OCI-LY7 (cell line): Measurements from ENCODE around the gene BRAF. TPM values are rescaled to one million over a fixed set of nuclear protein-coding genes. Genes with fewer than 3 reads are reported as not detected.
"Not testable (repeated sequence)": the region's sequence is repeated elsewhere in the genome, so short reads cannot be mapped to it uniquely, and the experiment has no call there.

Experiments
- BruUV-seq: library from RNA; stranded (reverse); fragments of 400-500 nt; replicated peaks from 2 replicates; lab custom pipeline; 2021; lab: Mats Ljungman, UMichigan
- CTCF ChIA-PET: fragments of 300-600 bp; sonication (Branson Sonifier 250); formaldehyde crosslinking; loops from one replicate; lab custom pipeline; 2022; ENCODE audit warnings: antibody characterized with exemption; ENCODE audit not compliant: unreplicated experiment; lab: Charles Lee
- POLR2A ChIA-PET: fragments of 300-600 bp; sonication (Branson Sonifier 250); formaldehyde crosslinking; loops from one replicate; lab custom pipeline; 2022; ENCODE audit warnings: antibody characterized with exemption; lab: Charles Lee
- DNase-seq: peaks from one replicate; pipeline ENCODE4 v3.0.0-alpha.2; 2015; ENCODE audit warnings: low spot score
- H2AFZ ChIP-seq: fragments of 200-600 bp; sonication (generic), shearing (Covaris generic); 2 replicates; pipeline ENCODE4 v1.6.1; 2014; ENCODE audit warnings: mild to moderate bottlenecking, antibody characterized with exemption, low read length, moderate library complexity
- H3K27ac ChIP-seq: fragments of 200-600 bp; sonication (generic); 2 replicates; pipeline ENCODE4 v1.5.1; 2014; ENCODE audit warnings: mixed run types, low read depth, mild to moderate bottlenecking, moderate library complexity, low read length, inconsistent platforms; ENCODE audit not compliant: poor library complexity, severe bottlenecking
- H3K36me3 ChIP-seq: fragments of 200-600 bp; sonication (generic); 2 replicates; pipeline ENCODE4 v1.6.1; 2014; ENCODE audit warnings: mild to moderate bottlenecking, antibody characterized with exemption, low read length, moderate library complexity, mixed read lengths; ENCODE audit not compliant: insufficient read depth
- H3K4me1 ChIP-seq: fragments of 200-600 bp; sonication (generic); 2 replicates; pipeline ENCODE4 v1.5.1; 2014; ENCODE audit warnings: mild to moderate bottlenecking, low read length; ENCODE audit not compliant: insufficient read depth, poor library complexity, severe bottlenecking
- H3K4me2 ChIP-seq: fragments of 200-600 bp; sonication (generic); 2 replicates; pipeline ENCODE4 v1.6.1; 2014; ENCODE audit warnings: mild to moderate bottlenecking, low read length
- H3K4me3 ChIP-seq: fragments of 200-600 bp; sonication (generic); 2 replicates; pipeline ENCODE4 v1.5.1; 2014; ENCODE audit warnings: mild to moderate bottlenecking, low read depth, low read length; ENCODE audit not compliant: poor library complexity, severe bottlenecking
- H3K79me2 ChIP-seq: fragments of 200-600 bp; sonication (generic); 2 replicates; pipeline ENCODE4 v1.6.1; 2016; ENCODE audit warnings: low read depth, mild to moderate bottlenecking, low read length, moderate library complexity, mixed read lengths; ENCODE audit not compliant: insufficient read depth
- H3K9me2 ChIP-seq: fragments of 200-600 bp; sonication (generic); 2 replicates; pipeline ENCODE4 v1.6.1; 2016; ENCODE audit warnings: mild to moderate bottlenecking, low read length, mixed read lengths; ENCODE audit not compliant: insufficient read depth
- H3K9me3 ChIP-seq: fragments of 200-600 bp; sonication (generic); 2 replicates; pipeline ENCODE4 v1.6.1; 2014; ENCODE audit warnings: mild to moderate bottlenecking, mixed run types, low read length, mixed read lengths
- H4K20me1 ChIP-seq: fragments of 200-600 bp; sonication (generic); 2 replicates; pipeline ENCODE4 v1.6.1; 2014; ENCODE audit warnings: mild to moderate bottlenecking, antibody characterized with exemption, low read length, moderate library complexity, mixed read lengths; ENCODE audit not compliant: insufficient read depth
- EZH2phosphoT487 ChIP-seq: fragments of 200-600 bp; sonication (generic); IDR thresholded peaks from 2 replicates; pipeline ENCODE4 v1.6.1; 2018; ENCODE audit warnings: low read depth, borderline replicate concordance, mild to moderate bottlenecking, mixed run types, antibody characterized with exemption, low read length, moderate library complexity, mixed read lengths
- intact Hi-C: fragments of 100-400 bp; cut with micrococcal nuclease; formaldehyde crosslinking; loops from one replicate; pipeline ENCODE4 v1.10.0; 2022; ENCODE audit not compliant: unreplicated experiment
- small RNA-seq: library from RNA; depleted of rRNA; stranded (forward); fragments of <200 nt; gene quantifications from one replicate; pipeline ENCODE3, GENCODE V24; 2014
- total RNA-seq, 2 experiments: library from RNA; depleted of rRNA in 1 of 2; stranded (reverse); fragments of >200 nt in 1 of 2; shearing (Covaris generic) in 1 of 2; gene quantifications; 2 replicates each; pipeline ENCODE4 v1.2.3, GENCODE V29; 2014 to 2022
- TF ChIP-seq, protein P1 (sequence below): fragments of 200-600 bp; sonication (generic); conservative IDR thresholded peaks from 2 replicates; pipeline ENCODE4 v1.5.1; 2014; ENCODE audit warnings: mild to moderate bottlenecking, antibody characterized with exemption, low read length, moderate library complexity, mixed read lengths

The BRAF gene
- total RNA-seq, 2 experiments from 2014 or later = 17.1 to 41.6 TPM

DNA sequence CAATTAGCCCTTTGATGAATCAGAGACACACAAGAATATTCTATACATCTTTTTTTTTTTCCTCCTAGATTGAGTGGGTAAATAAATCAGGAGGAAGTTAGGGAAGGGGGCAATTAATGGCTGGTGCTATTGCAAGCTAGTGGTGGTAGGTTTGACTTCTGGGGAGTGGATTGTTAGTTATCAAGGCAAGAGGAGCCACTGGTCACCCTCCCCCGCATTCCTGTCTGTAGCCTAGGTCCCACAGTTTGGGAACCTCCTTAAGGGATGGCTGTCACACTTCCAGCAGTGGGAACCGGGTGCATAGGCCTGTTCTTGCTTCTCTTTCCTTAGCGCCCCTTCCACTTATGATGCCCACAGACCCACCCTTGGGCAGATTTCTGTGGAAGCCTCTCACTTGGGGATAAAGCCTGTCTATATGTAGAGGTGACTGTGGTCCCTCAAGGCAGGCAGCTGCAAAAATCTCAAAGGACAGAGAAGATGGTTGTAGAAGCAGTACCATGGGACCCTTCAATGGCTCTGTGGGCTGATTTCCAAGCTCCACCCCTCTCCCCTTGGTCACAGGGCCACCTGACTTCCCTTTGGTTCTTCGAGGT lies 254.3 kb downstream of the BRAF start:
- TF ChIP-seq, protein P1, sequence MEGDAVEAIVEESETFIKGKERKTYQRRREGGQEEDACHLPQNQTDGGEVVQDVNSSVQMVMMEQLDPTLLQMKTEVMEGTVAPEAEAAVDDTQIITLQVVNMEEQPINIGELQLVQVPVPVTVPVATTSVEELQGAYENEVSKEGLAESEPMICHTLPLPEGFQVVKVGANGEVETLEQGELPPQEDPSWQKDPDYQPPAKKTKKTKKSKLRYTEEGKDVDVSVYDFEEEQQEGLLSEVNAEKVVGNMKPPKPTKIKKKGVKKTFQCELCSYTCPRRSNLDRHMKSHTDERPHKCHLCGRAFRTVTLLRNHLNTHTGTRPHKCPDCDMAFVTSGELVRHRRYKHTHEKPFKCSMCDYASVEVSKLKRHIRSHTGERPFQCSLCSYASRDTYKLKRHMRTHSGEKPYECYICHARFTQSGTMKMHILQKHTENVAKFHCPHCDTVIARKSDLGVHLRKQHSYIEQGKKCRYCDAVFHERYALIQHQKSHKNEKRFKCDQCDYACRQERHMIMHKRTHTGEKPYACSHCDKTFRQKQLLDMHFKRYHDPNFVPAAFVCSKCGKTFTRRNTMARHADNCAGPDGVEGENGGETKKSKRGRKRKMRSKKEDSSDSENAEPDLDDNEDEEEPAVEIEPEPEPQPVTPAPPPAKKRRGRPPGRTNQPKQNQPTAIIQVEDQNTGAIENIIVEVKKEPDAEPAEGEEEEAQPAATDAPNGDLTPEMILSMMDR = no peak
- TF ChIP-seq EZH2phosphoT487 = no peak
- H3K4me1 ChIP-seq = peaks cover 37% of the 10 kb centered on the region
- H3K4me3 ChIP-seq = no peak overlapping the region
- peaks cover 13% of the 10 kb centered on the region; the same call in 1 of the 2 replicates for H3K79me2 ChIP-seq
- no peak overlapping the region for H3K27ac ChIP-seq
- no peaks in the 10 kb centered on the region for H3K9me3 ChIP-seq
- DNase-seq = peak; percentile 10
- H3K4me2 ChIP-seq = no peak overlapping the region
- no peak overlapping the region for H2AFZ ChIP-seq
- no peaks in the 10 kb centered on the region for H4K20me1 ChIP-seq
- intact Hi-C loops = loop anchor here (5.0 to 10.0 kb wide), 3 partner anchors 278 to 1316 kb away; partner anchors contain the start of gene LUC7L2
- H3K9me2 ChIP-seq = no peaks in the 10 kb centered on the region
- H3K36me3 ChIP-seq = no peaks in the 10 kb centered on the region
- ChIA-PET CTCF (no interaction called here), POLR2A (interaction anchor here (0.7 kb wide), 1 partner anchor 677 kb away, joined by 3 read pairs; no protein-coding TSS in a partner anchor)
- no TSS peak for BruUV-seq

DNA sequence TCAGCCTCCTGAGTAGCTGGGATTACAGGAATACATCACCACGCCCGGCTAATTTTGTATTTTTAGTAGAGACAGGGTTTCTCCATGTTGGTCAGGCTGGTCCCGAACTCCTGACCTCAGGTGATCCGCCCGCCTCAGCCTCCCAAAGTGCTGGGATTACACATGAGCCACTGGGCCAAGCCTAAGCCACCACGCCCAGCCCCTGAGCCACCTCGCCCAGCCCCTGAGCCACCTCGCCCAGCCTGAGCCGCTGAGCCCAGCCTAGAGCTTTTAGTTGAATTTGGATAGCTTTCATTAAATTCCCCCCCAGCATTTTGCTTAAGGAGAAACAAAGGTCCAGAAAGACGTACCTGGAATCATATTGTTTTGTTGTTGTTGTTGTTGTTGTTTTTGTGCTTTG lies 254.9 kb downstream of the BRAF start:
- H3K9me2 ChIP-seq, H3K4me2 ChIP-seq, H3K79me2 ChIP-seq, DNase-seq, H4K20me1 ChIP-seq, H3K9me3 ChIP-seq, H3K27ac ChIP-seq, H3K4me3 ChIP-seq, H2AFZ ChIP-seq, BruUV-seq, CTCF ChIA-PET, H3K36me3 ChIP-seq: not testable (repeated sequence)
- H3K4me1 ChIP-seq = peaks cover 31% of the 10 kb centered on the region
- intact Hi-C loops = loop anchor here (5.0 to 10.0 kb wide), 3 partner anchors 278 to 1315 kb away; partner anchors contain the start of gene LUC7L2
- POLR2A ChIA-PET = interaction anchor here (0.9 to 1.1 kb wide), 3 partner anchors 13 to 1754 kb away, joined by 3 to 4 read pairs (median 4); partner anchors contain the start of gene MRPS33

DNA sequence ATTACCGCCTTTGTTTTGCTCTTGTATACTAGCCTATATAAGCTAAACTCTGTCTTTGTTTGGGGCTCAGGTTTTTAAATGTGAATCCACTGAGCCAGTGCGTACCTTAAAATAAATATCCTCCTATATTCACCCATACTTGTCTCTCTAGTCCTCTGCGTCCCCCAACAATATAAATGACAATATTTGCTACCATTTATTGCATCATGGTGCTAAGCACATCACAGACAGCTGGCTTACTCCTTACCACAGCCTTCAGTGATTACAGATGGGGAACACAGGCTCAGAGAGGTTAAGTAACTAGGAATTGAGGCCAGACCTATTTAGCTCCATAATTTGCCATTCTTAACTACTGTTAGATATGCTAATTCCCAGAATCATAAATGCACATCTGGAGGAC lies 255.4 kb downstream of the BRAF start:
- peaks cover 4% of the 10 kb centered on the region; the same call in 1 of the 2 replicates for H3K79me2 ChIP-seq
- H3K27ac ChIP-seq = no peak overlapping the region
- no TSS peak for BruUV-seq
- H4K20me1 ChIP-seq = no peaks in the 10 kb centered on the region
- TF ChIP-seq, protein P1 = no peak
- ChIA-PET CTCF (no interaction called here), POLR2A (interaction anchor here (0.9 to 1.1 kb wide), 3 partner anchors 13 to 1755 kb away, joined by 3 to 4 read pairs (median 4); partner anchors contain the start of gene MRPS33)
- no peaks in the 10 kb centered on the region for H3K9me2 ChIP-seq
- H3K4me3 ChIP-seq = no peak overlapping the region
- H3K4me1 ChIP-seq = peaks cover 26% of the 10 kb centered on the region
- intact Hi-C loops = no loop called here
- no peaks in the 10 kb centered on the region for H3K36me3 ChIP-seq
- H3K4me2 ChIP-seq = no peak overlapping the region
- no peak overlapping the region for H2AFZ ChIP-seq
- DNase-seq = no peak
- H3K9me3 ChIP-seq = no peaks in the 10 kb centered on the region

Small RNA genes within 50 kb of the gene (small RNA-seq; reads per million reads assigned to genes)
- not detected for gene AC006006.1
- not detected for gene RNU6-85P

Other genes starting within 250 kb of the BRAF start
- gene NDUFB2, start 228.2 kb downstream of the BRAF start, total RNA-seq (2014; rRNA removed; shearing (Covaris generic)) = 139 and 158 TPM in 2 replicates
- 87.3 and 114 TPM in 2 replicates for gene NDUFB2, start 228.2 kb downstream of the BRAF start, total RNA-seq (2022)
- gene MRPS33, start 90.0 kb upstream of the BRAF start, total RNA-seq (2014; rRNA removed; shearing (Covaris generic)) = 21.1 and 42.0 TPM in 2 replicates
- gene MRPS33, start 90.0 kb upstream of the BRAF start, total RNA-seq (2022) = 71.9 and 78.2 TPM in 2 replicates
- not detected in 2 replicates for gene TMEM178B, start 149.1 kb upstream of the BRAF start, total RNA-seq (2014; rRNA removed; shearing (Covaris generic))
- not detected in 2 replicates for gene TMEM178B, start 149.1 kb upstream of the BRAF start, total RNA-seq (2022)